ENCODE results near the gene FHAD1.

The FHAD1 gene

GRCh38 chr1:15218287-15219279, 28.4 kb upstream of the FHAD1 start:
- DNase-seq (ENCODE audit: low spot score), result no peak

DNA sequence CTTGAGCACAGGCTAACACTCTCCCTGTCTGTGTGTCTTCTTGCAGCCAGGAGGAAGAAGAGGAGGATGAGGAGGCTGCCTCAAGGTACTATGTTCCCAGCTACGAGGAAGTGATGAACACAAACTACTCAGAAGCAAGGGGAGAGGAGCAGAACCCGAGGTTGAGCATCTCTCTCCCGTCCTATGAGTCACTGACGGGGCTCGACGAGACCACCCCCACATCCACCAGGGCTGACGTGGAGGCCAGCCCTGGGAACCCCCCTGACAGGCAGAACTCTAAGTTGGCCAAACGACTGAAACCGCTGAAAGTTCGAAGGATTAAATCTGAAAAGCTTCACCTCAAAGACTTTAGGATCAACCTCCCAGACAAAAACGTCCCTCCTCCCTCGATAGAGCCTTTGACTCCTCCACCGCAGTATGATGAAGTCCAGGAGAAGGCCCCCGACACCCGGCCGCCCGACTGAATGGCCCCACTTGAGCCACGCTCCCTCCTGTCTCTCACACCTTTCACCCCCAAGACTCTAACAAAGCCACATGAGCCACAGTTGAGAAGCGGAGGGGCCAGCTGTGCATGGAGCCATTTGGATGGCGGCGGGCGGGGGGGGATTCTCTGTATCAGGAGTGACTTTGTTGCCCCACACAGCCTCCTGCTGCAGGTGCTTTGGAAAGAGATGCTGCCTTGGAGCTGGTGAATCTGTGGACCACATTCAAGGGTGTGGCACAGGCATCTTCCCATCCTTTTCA, 27.6 kb upstream of the FHAD1 start:
- DNase-seq (ENCODE audit: low spot score), result no peak

GRCh38 chr1:15220024-15220392, 27.0 kb upstream of the FHAD1 start:
- no peak for DNase-seq (ENCODE audit: low spot score)

GRCh38 chr1:15220825-15221431, 26.1 kb upstream of the FHAD1 start:
- no peak for DNase-seq (ENCODE audit: low spot score)

- DNase-seq (ENCODE audit: low spot score), result peak; percentile 38
Measured at GRCh38 chr1:15222653-15223303, 24.2 kb upstream of the FHAD1 start.

- DNase-seq (ENCODE audit: low spot score), result no peak
Measured at GRCh38 chr1:15224259-15224869, 22.7 kb upstream of the FHAD1 start.

GRCh38 chr1:15224974-15225373, 22.0 kb upstream of the FHAD1 start:
- DNase-seq (ENCODE audit: low spot score), result no peak

DNA sequence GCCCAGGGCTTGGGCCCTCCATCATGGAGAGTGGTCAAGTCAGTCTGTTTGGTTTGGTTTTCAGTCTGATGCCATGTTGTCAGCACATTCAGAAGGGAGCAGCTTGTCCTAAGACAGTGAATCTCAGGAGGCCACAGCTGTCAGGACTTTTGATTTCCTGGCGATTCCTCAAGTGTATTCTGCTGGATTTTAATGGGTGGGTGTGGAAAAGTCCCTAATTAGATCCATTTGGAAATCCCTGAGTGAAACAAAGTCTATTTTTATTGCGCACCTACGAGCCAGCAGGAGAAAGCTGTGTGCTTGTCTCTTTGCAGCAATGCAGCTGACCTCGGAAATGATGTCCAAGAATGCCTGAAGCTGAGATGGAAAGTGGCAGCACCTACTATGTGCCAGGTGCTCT, 21.6 kb upstream of the FHAD1 start:
- DNase-seq (ENCODE audit: low spot score), result no peak

DNA sequence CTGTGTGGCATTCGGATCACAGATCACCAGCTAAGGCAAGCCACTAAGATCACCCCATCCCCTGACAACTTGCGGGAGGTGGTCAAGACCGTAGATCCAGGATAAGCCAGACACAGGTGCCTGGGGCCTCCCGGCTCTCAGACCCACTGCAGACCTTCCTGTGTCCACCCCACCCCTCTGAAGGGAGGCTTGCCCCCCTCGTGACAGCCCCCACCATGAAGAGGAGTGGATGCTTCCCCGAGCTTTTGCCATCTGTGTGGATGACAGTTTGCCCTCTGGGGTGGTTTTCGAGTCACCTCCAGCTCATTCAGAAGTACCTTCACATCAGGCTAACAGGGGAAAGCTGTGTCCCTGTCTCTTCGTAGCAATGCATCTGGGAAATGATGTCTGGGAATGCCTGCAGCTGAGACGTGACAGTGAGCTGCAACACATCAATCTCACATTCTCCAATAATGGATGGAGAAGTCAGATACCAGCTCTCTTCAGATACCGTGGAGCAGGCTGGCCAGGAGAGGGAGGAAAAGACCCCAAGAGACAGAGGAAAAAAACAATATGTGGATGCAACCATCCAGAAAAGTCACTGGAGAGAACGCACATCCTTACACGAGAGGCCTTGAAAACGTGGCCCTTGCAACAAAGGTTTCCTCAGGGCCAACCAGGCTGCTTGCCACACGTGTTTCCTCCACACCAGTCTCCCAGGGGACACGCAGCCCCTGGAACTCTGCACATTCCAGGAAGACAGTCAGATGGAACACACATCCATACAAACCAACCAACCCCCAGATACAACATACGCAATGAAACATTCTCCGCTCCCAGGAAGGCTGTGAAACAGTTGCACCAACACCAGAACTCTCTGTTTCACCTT, 20.4 kb upstream of the FHAD1 start:
- DNase-seq (ENCODE audit: low spot score), result no peak

GRCh38 chr1:15229707-15230131, 17.3 kb upstream of the FHAD1 start:
- DNase-seq (ENCODE audit: low spot score), result no peak

DNA sequence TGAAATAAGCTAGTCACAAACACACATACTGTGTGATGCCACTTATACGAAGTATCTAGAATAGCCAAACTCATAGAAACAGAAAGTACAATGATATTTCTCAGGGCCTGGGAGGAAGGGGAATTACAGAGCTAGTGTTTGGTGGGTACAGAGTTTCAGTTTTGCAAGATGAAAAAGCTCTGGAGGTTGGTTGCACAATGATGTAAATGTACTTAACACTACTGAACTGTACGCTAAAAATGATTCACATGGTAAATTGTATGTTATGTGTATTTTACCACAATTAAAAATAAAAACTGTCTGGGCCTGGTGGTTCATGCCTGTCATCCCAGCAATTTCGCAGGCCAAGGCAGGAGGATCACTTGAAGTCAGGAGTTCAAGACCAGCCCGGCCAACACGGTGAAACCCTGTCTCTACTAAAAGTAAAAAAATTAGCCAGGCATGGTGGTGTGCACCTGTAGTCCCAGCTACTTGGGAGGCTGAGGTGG, 15.3 kb upstream of the FHAD1 start:
- DNase-seq (ENCODE audit: low spot score), result no peak

- DNase-seq (ENCODE audit: low spot score), result no peak
Measured at GRCh38 chr1:15233689-15234088, 13.3 kb upstream of the FHAD1 start.

GRCh38 chr1:15236321-15236721, 10.7 kb upstream of the FHAD1 start:
- DNase-seq (ENCODE audit: low spot score), result peak; percentile 62

- DNase-seq (ENCODE audit: low spot score), result no peak
Measured at GRCh38 chr1:15236746-15237145, 10.3 kb upstream of the FHAD1 start.

- DNase-seq (ENCODE audit: low spot score), result no peak
Measured at GRCh38 chr1:15238789-15239188, 8.2 kb upstream of the FHAD1 start.

GRCh38 chr1:15242766-15243165, 4.3 kb upstream of the FHAD1 start:
- no peak for DNase-seq (ENCODE audit: low spot score)

DNA sequence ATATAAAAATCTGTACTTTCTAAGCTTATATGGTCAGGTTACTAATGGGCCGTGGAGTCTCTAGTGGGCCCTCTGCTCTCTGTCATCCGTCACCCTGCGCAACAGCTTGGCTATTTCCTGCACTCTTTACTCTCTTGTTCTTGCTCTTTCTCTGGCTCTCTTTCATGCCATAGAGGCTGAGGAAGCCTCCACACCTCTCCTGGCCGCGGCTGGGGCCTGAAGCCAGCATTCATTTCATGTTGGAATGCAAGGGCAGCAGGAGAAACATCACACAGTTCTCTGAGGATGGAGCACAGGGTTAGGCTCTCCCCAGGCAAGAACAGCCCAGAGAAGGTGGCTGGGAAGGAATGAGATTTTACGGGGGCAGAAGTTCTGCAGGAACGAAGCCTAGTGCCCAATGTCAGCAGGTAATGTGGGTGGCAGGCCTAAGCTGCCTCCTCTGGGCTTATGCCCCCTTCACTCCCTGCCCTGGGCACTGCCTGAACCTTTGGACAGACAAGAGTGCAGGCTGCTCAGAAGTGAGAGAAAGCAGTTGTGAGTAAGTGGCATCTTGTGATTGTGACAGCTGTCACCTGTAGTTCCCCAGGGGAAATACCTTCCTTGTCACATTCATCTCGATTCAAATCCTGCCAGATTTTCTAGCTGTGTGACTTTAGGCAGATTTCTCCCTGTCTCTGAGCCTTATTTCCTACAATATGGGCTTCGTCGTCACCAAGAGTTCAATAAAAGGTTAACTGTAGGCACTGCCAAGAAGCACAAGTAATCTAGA, 3.6 kb upstream of the FHAD1 start:
- DNase-seq (ENCODE audit: low spot score), result no peak

GRCh38 chr1:15244813-15245212, 2.2 kb upstream of the FHAD1 start:
- no peak for DNase-seq (ENCODE audit: low spot score)

DNA sequence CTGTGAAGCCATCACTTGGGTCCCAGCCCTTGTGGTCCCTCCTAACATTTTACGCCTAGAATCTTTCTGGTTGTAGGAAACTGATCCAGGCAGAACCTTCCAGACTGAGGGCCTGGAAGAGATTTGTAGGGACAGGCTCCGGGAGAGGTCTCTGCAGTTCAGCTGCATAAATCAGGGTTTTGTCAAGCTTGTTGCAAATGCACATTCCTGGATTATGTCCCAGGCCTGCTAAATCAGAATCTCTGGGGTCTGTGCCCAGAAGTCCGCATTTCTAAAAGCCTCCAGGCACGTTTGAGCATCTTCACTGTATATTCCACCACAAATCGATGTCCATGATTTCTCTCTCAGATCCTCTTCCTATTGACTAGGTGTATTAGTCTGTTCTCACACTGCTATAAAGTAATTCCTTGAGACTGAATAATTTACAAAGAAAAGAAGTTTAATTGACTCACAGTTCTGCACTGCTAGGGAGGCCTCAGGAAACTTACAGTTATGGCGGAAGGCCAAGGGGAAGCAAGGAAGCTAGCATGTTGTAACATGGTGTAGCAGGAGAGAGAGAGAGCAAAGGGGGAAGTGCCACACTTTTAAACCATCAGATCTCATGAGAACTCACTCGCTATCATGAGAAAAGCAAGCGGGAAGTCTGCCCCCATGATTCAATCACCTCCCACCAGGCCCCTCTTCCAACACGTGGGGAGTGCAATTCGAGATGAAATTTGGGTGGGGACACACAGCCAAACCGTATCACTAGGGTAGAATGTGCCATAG, 1.2 kb upstream of the FHAD1 start:
- no peak for DNase-seq (ENCODE audit: low spot score)
